Body of pancreas (tissue), 4 donors: ENCODE measurements around the gene MED17. TPM values are rescaled to one million over a fixed set of nuclear protein-coding genes. Genes with fewer than 3 reads are reported as not detected.

Experiments
- ATAC-seq: fragments of 150-250 bp; one replicate; pipeline ENCODE4 v1.9.1; 2016
- DNase-seq, 4 donors: peaks; one replicate each; pipeline ENCODE4 v3.0.0-alpha.2; 2019
- H3K27ac ChIP-seq, 4 donors: fragments of 200-600 bp; sonication (generic); 1 replicate in 3 of 4; 2 replicates in 1 of 4; pipeline versions ENCODE4 v1.5.1 to v1.6.1; 2016 to 2019; ENCODE audit warnings: mild to moderate bottlenecking in 1 of 4, mixed read lengths in 1 of 4, moderate library complexity in 1 of 4
- H3K27me3 ChIP-seq, 2 donors: fragments of 200-600 bp; sonication (generic); one replicate each; pipeline ENCODE4 v1.6.0; 2016; ENCODE audit warnings: mild to moderate bottlenecking in 1 of 2
- H3K36me3 ChIP-seq, 2 donors: fragments of 200-600 bp; sonication (generic); replicated peaks in 1 of 2; 2 replicates each; pipeline ENCODE4 v1.5.1; 2016; ENCODE audit warnings: low read depth in 2 of 2; ENCODE audit not compliant: insufficient read depth in 1 of 2
- H3K4me1 ChIP-seq: fragments of 200-600 bp; sonication (generic); one replicate; pipeline ENCODE4 v1.6.0; 2016
- H3K4me3 ChIP-seq, 2 donors: fragments of 200-600 bp; sonication (generic); 1 replicate in 1 of 2; 2 replicates in 1 of 2; pipeline ENCODE4 v1.5.1; 2016 to 2019
- H3K9me3 ChIP-seq, 3 donors: fragments of 200-600 bp; sonication (generic); 1 replicate in 2 of 3; 2 replicates in 1 of 3; pipeline ENCODE4 v1.5.1; 2016
- POLR2A ChIP-seq, 3 donors: fragments of 450-650 bp; IDR thresholded peaks; one replicate each; pipeline ENCODE4 v1.6.1; 2016; ENCODE audit warnings: antibody characterized with exemption in 3 of 3, mild to moderate bottlenecking in 2 of 3
- WGBS, 2 donors: methylation state at CpG; one replicate each; pipeline ENCODE4 v1.1.5; 2017; 5-methylcytosine and 5-hydroxymethylcytosine counted together
- intact Hi-C: fragments of 100-400 bp; cut with DNase I; formaldehyde crosslinking; loops from one replicate; pipeline ENCODE4 v1.15.1; 2023
- total RNA-seq, 2 donors: library from RNA; depleted of rRNA; stranded (reverse); fragments of >200 nt; gene quantifications; one replicate each; pipeline ENCODE4 v1.1.0, GENCODE V29; 2016
- TF ChIP-seq, protein P1 (sequence below), 7 experiments: fragments of 450-650 bp in 4 of 7; fragments of 200-600 bp in 3 of 7; sonication (generic) in 3 of 7; IDR thresholded peaks; one replicate each; pipeline ENCODE4 v1.5.1; 2016 to 2019; ENCODE audit warnings: antibody characterized with exemption in 7 of 7

The MED17 gene
- total RNA-seq, 2 donors from 2014 or later = 18.9 to 22.4 TPM

DNA sequence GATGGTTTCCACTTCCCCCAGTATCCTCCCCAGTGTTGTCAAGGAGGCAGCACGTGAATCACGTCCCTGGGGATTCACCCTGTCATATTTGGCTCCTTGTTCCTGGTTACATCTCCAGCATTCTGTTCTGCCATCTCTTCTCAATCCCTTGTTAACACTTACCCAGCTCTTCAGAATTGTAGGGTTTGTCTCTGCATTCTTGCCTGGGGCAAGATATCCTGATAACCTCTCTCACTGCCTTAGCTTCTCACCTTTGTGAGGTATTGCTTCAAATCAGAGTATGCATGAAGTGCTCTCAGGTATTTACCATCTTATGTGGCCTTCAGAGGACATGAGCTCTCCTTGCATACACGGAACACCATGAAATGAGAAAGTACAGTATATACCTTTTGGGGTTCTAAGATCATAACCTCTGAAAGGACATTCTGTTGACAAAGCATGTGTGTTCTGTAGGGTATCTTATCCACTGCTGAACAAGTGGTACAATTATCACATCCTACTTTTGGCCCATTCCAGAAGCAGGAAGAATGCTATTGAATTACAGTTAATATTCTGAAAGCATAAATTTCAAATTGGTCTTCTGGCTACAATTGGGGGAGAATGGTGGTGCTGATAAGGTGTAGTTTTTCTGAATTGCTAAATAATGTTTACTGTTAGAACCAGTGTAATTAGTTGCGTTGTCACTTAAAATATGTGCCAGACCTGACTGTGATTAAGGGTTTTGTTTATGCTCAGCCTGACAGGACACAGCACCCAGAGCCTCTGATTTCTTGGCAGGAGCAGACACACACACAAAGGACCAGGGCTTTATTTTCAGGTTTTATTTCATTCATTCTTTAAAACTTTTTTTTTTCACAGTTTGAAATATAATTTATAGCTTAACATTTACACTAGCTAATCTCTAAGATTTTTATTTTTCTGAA, 33.6 kb downstream of the MED17 start:
- DNase-seq = no peak
- ATAC-seq = no peak
- no peak overlapping the region for H3K4me3 ChIP-seq
- peaks cover 10% of the 10 kb centered on the region for H3K4me1 ChIP-seq
- no peaks in the 10 kb centered on the region for H3K27me3 ChIP-seq
- no peaks in the 10 kb centered on the region for H3K9me3 ChIP-seq
- TF ChIP-seq, protein P1, sequence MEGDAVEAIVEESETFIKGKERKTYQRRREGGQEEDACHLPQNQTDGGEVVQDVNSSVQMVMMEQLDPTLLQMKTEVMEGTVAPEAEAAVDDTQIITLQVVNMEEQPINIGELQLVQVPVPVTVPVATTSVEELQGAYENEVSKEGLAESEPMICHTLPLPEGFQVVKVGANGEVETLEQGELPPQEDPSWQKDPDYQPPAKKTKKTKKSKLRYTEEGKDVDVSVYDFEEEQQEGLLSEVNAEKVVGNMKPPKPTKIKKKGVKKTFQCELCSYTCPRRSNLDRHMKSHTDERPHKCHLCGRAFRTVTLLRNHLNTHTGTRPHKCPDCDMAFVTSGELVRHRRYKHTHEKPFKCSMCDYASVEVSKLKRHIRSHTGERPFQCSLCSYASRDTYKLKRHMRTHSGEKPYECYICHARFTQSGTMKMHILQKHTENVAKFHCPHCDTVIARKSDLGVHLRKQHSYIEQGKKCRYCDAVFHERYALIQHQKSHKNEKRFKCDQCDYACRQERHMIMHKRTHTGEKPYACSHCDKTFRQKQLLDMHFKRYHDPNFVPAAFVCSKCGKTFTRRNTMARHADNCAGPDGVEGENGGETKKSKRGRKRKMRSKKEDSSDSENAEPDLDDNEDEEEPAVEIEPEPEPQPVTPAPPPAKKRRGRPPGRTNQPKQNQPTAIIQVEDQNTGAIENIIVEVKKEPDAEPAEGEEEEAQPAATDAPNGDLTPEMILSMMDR (IDR thresholded peaks at IDR 0.05) = no peak
- TF ChIP-seq POLR2A (IDR thresholded peaks at IDR 0.05) = no peak
- intact Hi-C loops = no loop called here
- 42 to 55% methylated on average over 4 of the region's 4 CpGs for WGBS, 2 donors
- H3K36me3 ChIP-seq = no peaks in the 10 kb centered on the region
- H3K27ac ChIP-seq = no peak overlapping the region

GRCh38 chr11:93819966-93820695, 36.0 kb downstream of the MED17 start:
- Histone ChIP-seq H3K36me3 (no peaks in the 10 kb centered on the region), H3K27ac (no peak overlapping the region), H3K4me1 (no peaks in the 10 kb centered on the region), H3K27me3 (no peaks in the 10 kb centered on the region), H3K4me3 (no peak overlapping the region), H3K9me3 (no peaks in the 10 kb centered on the region)
- no peak for DNase-seq
- TF ChIP-seq, protein P1 (IDR thresholded peaks at IDR 0.05) = no peak
- 84 to 86% methylated on average over 8 of the region's 8 CpGs for WGBS, 2 donors
- no peak for ATAC-seq
- intact Hi-C loops = no loop called here

DNA sequence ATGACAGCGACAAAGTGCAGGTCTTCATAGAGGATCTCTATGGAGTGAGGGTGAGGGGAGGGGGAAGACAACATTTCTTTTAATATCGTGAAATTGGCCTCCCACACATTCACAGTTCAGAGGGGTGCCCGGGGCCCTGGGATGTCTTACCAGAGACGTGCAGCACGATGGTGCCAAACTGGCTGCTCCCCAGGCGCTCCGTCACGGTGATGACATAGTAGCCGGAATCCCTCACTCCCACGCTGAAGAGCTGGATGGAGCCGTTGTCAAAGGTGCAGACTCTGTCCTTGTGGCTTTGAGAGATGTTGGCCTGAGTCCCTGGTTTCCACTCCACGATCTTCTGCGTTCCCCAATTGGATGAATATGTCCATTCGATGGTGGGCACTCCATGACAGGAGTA, 36.8 kb downstream of the MED17 start:
- H3K9me3 ChIP-seq = no peaks in the 10 kb centered on the region
- no peaks in the 10 kb centered on the region for H3K4me1 ChIP-seq
- no peak overlapping the region for H3K27ac ChIP-seq
- H3K4me3 ChIP-seq = no peak overlapping the region
- no peaks in the 10 kb centered on the region for H3K27me3 ChIP-seq
- DNase-seq (no peak), ATAC-seq (no peak)
- H3K36me3 ChIP-seq = no peaks in the 10 kb centered on the region
- WGBS, 2 donors = 79 to 90% methylated on average over 14 of the region's 14 CpGs
- no peak for TF ChIP-seq POLR2A (IDR thresholded peaks at IDR 0.05)
- TF ChIP-seq, protein P1 (IDR thresholded peaks at IDR 0.05) = no peak
- intact Hi-C loops = no loop called here

DNA sequence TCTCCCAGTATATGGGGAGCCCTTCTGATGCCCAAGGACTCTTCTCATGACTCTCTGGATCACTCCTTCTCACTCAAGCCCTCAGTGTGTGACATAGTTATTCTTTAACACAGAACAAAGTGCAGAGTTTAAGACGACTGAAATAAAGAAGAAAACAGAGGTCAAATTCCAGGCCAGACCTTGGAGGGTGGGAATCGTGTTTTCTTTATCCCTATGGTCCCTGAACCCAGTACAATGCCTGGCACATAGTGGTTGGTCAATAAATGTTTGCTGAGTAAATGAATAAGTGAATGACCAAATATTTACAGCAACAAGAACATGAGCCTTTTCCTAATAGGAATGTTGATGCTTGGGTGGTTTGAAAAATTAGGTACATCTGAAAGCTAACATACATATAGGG, 37.5 kb downstream of the MED17 start:
- no peak for ATAC-seq
- H3K9me3 ChIP-seq = no peaks in the 10 kb centered on the region
- no peaks in the 10 kb centered on the region for H3K36me3 ChIP-seq
- TF ChIP-seq, protein P1 (IDR thresholded peaks at IDR 0.05) = no peak
- TF ChIP-seq POLR2A (IDR thresholded peaks at IDR 0.05) = no peak
- intact Hi-C loops = no loop called here
- no peaks in the 10 kb centered on the region for H3K27me3 ChIP-seq
- DNase-seq = no peak
- 13 to 19% methylated on average over 2 of the region's 2 CpGs for WGBS, 2 donors
- no peaks in the 10 kb centered on the region for H3K4me1 ChIP-seq
- H3K27ac ChIP-seq = no peak overlapping the region
- H3K4me3 ChIP-seq = no peak overlapping the region
